Upper lobe of left lung (tissue), 6 donors: ENCODE results near the gene NKAIN2. TPM values are rescaled to one million over a fixed set of nuclear protein-coding genes. Genes with fewer than 3 reads are reported as not detected.

Source experiments
- ATAC-seq, 2 donors: fragments of 200-7000 bp; cut with Tn5 transposase; one replicate each; pipeline ENCODE4 v1.9.1; 2022; ENCODE audit warnings: mild to moderate bottlenecking in 2 of 2, moderate library complexity in 2 of 2; ENCODE audit not compliant: low FRiP score in 2 of 2
- DNase-seq, 2 donors: peaks; one replicate each; pipeline ENCODE4 v3.0.0-alpha.2; 2019 to 2020
- H3K27ac ChIP-seq, 4 donors: fragments of 200-600 bp; sonication (generic); one replicate each; pipeline ENCODE4 v1.5.1; 2016 to 2019
- H3K27me3 ChIP-seq, 4 donors: fragments of 200-600 bp; sonication (generic); one replicate each; pipeline ENCODE4 v1.5.1; 2017 to 2019
- H3K36me3 ChIP-seq, 4 donors: fragments of 200-600 bp; sonication (generic); one replicate each; pipeline ENCODE4 v1.5.1; 2016 to 2019
- H3K4me1 ChIP-seq, 4 donors: fragments of 200-600 bp; sonication (generic); one replicate each; pipeline ENCODE4 v1.5.1; 2018 to 2019
- H3K4me3 ChIP-seq, 4 donors: fragments of 200-600 bp; sonication (generic); one replicate each; pipeline ENCODE4 v1.5.1; 2017 to 2019; ENCODE audit warnings: mild to moderate bottlenecking in 2 of 4, moderate library complexity in 1 of 4
- H3K9me3 ChIP-seq, 4 donors: fragments of 200-600 bp; sonication (generic); one replicate each; pipeline ENCODE4 v1.5.1; 2018 to 2019
- EP300 ChIP-seq, 4 donors: sonication (generic); formaldehyde crosslinking; IDR thresholded peaks; one replicate each; pipeline ENCODE4 v1.5.1; 2017; ENCODE audit warnings: antibody characterized with exemption in 4 of 4, control low read depth in 2 of 4
- POLR2A ChIP-seq, 4 donors: fragments of 450-650 bp; IDR thresholded peaks; one replicate each; pipeline ENCODE4 v1.5.1; 2016 to 2017; ENCODE audit warnings: antibody characterized with exemption in 4 of 4, mild to moderate bottlenecking in 2 of 4
- POLR2AphosphoS5 ChIP-seq, 2 donors: sonication (generic); formaldehyde crosslinking; IDR thresholded peaks; one replicate each; pipeline ENCODE4 v1.5.1; 2017; ENCODE audit warnings: antibody characterized with exemption in 2 of 2
- WGBS, 2 donors: methylation state at CpG; one replicate each; pipeline ENCODE4 v1.1.5; 2017 to 2018; 5-methylcytosine and 5-hydroxymethylcytosine counted together
- total RNA-seq, 6 donors: library from RNA; depleted of rRNA in 4 of 6; stranded (reverse); fragments of >200 nt in 4 of 6; gene quantifications; one replicate each; pipeline versions ENCODE4 v1.1.0 to v1.2.1, GENCODE V29; 2016 to 2021
- TF ChIP-seq, protein P1 (sequence below), 6 experiments: fragments of 450-650 bp in 4 of 6; fragments of 200-600 bp in 2 of 6; sonication (generic) in 2 of 6; IDR thresholded peaks; one replicate each; pipeline ENCODE4 v1.5.1; 2016 to 2019; ENCODE audit warnings: antibody characterized with exemption in 6 of 6
- donor health status: DM: no; HTN: no; CAD: no; lungs with moderate emphysema.
- donor health status: DM: no; HTN: yes; CAD: no; lungs with severe emphysema.

NKAIN2 gene
- total RNA-seq, 6 donors from 2014 or later = 0.13 to 0.20 TPM; not detected in 4

GRCh38 chr6:124742971-124743370 is 939.3 kb downstream of the NKAIN2 start:
- 42 to 53% methylated on average over 2 of the region's 2 CpGs for WGBS, 2 donors
- no peak for ATAC-seq

GRCh38 chr6:124743420-124743819 is 939.8 kb downstream of the NKAIN2 start:
- no peaks in the 10 kb centered on the region for H3K4me1 ChIP-seq
- H3K27me3 ChIP-seq = no peaks in the 10 kb centered on the region
- no peaks in the 10 kb centered on the region for H3K9me3 ChIP-seq
- 72 to 73% methylated on average over 2 of the region's 2 CpGs for WGBS, 2 donors
- DNase-seq = no peak
- ATAC-seq = no peak
- H3K36me3 ChIP-seq = no peaks in the 10 kb centered on the region
- no peak overlapping the region for H3K4me3 ChIP-seq
- no peak overlapping the region for H3K27ac ChIP-seq
- no peak for TF ChIP-seq EP300 (IDR thresholded peaks at IDR 0.05)
- no peak for TF ChIP-seq POLR2A (IDR thresholded peaks at IDR 0.05)
- no peak for TF ChIP-seq POLR2AphosphoS5 (IDR thresholded peaks at IDR 0.05)
- TF ChIP-seq, protein P1, sequence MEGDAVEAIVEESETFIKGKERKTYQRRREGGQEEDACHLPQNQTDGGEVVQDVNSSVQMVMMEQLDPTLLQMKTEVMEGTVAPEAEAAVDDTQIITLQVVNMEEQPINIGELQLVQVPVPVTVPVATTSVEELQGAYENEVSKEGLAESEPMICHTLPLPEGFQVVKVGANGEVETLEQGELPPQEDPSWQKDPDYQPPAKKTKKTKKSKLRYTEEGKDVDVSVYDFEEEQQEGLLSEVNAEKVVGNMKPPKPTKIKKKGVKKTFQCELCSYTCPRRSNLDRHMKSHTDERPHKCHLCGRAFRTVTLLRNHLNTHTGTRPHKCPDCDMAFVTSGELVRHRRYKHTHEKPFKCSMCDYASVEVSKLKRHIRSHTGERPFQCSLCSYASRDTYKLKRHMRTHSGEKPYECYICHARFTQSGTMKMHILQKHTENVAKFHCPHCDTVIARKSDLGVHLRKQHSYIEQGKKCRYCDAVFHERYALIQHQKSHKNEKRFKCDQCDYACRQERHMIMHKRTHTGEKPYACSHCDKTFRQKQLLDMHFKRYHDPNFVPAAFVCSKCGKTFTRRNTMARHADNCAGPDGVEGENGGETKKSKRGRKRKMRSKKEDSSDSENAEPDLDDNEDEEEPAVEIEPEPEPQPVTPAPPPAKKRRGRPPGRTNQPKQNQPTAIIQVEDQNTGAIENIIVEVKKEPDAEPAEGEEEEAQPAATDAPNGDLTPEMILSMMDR (IDR thresholded peaks at IDR 0.05) = no peak

More at GRCh38 chr6:124742971-124743370, 939.3 kb downstream of the NKAIN2 start:
- H3K36me3 ChIP-seq = no peaks in the 10 kb centered on the region
- no peaks in the 10 kb centered on the region for H3K4me1 ChIP-seq
- TF ChIP-seq EP300 (IDR thresholded peaks at IDR 0.05) (no peak), POLR2AphosphoS5 (IDR thresholded peaks at IDR 0.05) (no peak), POLR2A (IDR thresholded peaks at IDR 0.05) (no peak)
- TF ChIP-seq, protein P1 (IDR thresholded peaks at IDR 0.05) = no peak
- H3K9me3 ChIP-seq = no peaks in the 10 kb centered on the region
- H3K27ac ChIP-seq = no peak overlapping the region
- H3K27me3 ChIP-seq = no peaks in the 10 kb centered on the region
- DNase-seq = no peak
- H3K4me3 ChIP-seq = no peak overlapping the region

DNA sequence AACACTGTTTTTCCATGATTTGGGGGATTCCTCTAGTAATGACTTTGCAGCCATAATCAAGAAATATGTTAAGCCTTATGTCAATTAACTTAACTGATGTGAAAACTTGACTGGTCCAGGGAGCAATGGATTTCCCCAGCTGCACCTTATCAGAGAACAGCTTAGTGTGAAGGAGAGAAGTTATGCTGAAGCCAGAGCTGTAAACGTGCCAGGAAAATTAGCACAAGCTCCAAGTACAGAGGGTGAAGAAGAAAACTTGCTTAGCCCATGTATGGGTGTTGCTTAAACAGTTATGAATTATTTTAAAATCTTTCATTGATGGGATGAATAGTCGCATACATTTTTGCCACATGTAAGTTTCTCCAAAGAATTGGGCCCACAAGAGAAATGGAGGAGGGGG is 943.7 kb downstream of the NKAIN2 start:
- no peaks in the 10 kb centered on the region for H3K9me3 ChIP-seq
- H3K27ac ChIP-seq = no peak overlapping the region
- no peak for TF ChIP-seq POLR2A (IDR thresholded peaks at IDR 0.05)
- TF ChIP-seq, protein P1 (IDR thresholded peaks at IDR 0.05) = no peak
- TF ChIP-seq EP300 (IDR thresholded peaks at IDR 0.05) = no peak
- TF ChIP-seq POLR2AphosphoS5 (IDR thresholded peaks at IDR 0.05) = no peak
- no peaks in the 10 kb centered on the region for H3K4me1 ChIP-seq
- H3K27me3 ChIP-seq = no peaks in the 10 kb centered on the region
- WGBS, 2 donors = 52 to 53% methylated on average over 2 of the region's 2 CpGs
- H3K4me3 ChIP-seq = no peak overlapping the region
- H3K36me3 ChIP-seq = no peaks in the 10 kb centered on the region
- no peak for ATAC-seq
- DNase-seq = no peak

DNA sequence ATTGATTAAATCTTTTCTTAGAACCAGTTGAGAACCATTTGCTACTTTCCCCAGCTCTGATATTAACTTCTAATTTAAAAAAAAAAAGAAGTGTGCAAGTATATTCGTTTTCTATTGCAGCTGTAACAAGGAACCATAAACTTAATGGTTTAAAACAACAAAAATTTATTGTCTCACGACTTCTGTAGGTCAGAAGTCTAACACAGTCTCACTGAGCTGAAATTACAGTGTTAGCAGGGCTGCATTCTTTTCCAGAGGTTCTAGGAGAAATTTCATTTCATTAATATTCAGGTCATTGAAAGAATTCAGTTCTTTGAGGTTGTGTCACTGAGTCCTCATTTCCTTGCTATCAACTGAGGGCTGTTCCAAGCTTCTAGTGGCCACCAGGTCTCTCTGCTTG is 945.1 kb downstream of the NKAIN2 start:
- 69 to 74% methylated on average over 2 of the region's 2 CpGs for WGBS, 2 donors
- Histone ChIP-seq H3K4me1 (no peaks in the 10 kb centered on the region), H3K9me3 (no peaks in the 10 kb centered on the region), H3K27ac (no peak overlapping the region), H3K27me3 (no peaks in the 10 kb centered on the region), H3K36me3 (no peaks in the 10 kb centered on the region), H3K4me3 (no peak overlapping the region)
- DNase-seq (no peak), ATAC-seq (no peak)
- TF ChIP-seq POLR2A (IDR thresholded peaks at IDR 0.05) (no peak), EP300 (IDR thresholded peaks at IDR 0.05) (no peak), POLR2AphosphoS5 (IDR thresholded peaks at IDR 0.05) (no peak)
- TF ChIP-seq, protein P1 (IDR thresholded peaks at IDR 0.05) = no peak

- no peaks in the 10 kb centered on the region for H3K27me3 ChIP-seq
- TF ChIP-seq POLR2AphosphoS5 (IDR thresholded peaks at IDR 0.05) = no peak
- TF ChIP-seq EP300 (IDR thresholded peaks at IDR 0.05) = no peak
- no peaks in the 10 kb centered on the region for H3K36me3 ChIP-seq
- ATAC-seq (no peak), DNase-seq (no peak)
- H3K27ac ChIP-seq = no peak overlapping the region
- H3K4me1 ChIP-seq = no peaks in the 10 kb centered on the region
- H3K4me3 ChIP-seq = no peak overlapping the region
- no peaks in the 10 kb centered on the region for H3K9me3 ChIP-seq
- WGBS, 2 donors = 72 to 77% methylated on average over 1 of the region's 1 CpG
These were observed 949.3 kb downstream of the NKAIN2 start for GRCh38 chr6:124753001-124753400.
